Prostate gland (tissue), 2 donors: ENCODE measurements around the gene RNU2-63P. TPM values are rescaled to one million over a fixed set of nuclear protein-coding genes. Genes with fewer than 3 reads are reported as not detected.

ENCODE experiments used
- DNase-seq: peaks from one replicate; pipeline ENCODE4 v3.0.0-alpha.2; 2019; ENCODE audit warnings: low spot score
- H3K27ac ChIP-seq, 2 donors: fragments of 200-600 bp; sonication (generic); 2 replicates each; pipeline ENCODE4 v1.5.1; 2017 to 2019
- H3K27me3 ChIP-seq: fragments of 200-600 bp; sonication (generic); replicated peaks from 2 replicates; pipeline ENCODE4 v1.5.1; 2019; ENCODE audit not compliant: insufficient read depth
- H3K36me3 ChIP-seq, 2 donors: fragments of 200-600 bp; sonication (generic); 1 replicate in 1 of 2; 2 replicates in 1 of 2; pipeline versions ENCODE4 v1.5.1 to v1.8.1; 2017 to 2019
- H3K4me1 ChIP-seq: fragments of 200-600 bp; sonication (generic); replicated peaks from 2 replicates; pipeline ENCODE4 v1.5.1; 2019
- H3K4me3 ChIP-seq, 2 donors: fragments of 200-600 bp; sonication (generic); 2 replicates each; pipeline ENCODE4 v1.5.1; 2017 to 2019
- H3K9me3 ChIP-seq: fragments of 200-600 bp; sonication (generic); 2 replicates; pipeline ENCODE4 v1.5.1; 2017
- POLR2A ChIP-seq: fragments of 450-650 bp; IDR thresholded peaks from one replicate; pipeline ENCODE4 v1.6.1; 2016; ENCODE audit warnings: antibody characterized with exemption, mild to moderate bottlenecking
- POLR2AphosphoS5 ChIP-seq: sonication (generic); formaldehyde crosslinking; IDR thresholded peaks from one replicate; pipeline ENCODE4 v1.6.1; 2017; ENCODE audit warnings: antibody characterized with exemption
- WGBS: methylation state at CpG from one replicate; pipeline ENCODE4 v1.1.5; 2018; 5-methylcytosine and 5-hydroxymethylcytosine counted together
- intact Hi-C: fragments of 100-400 bp; cut with DNase I; formaldehyde crosslinking; loops from one replicate; pipeline ENCODE4 v1.14.2; 2022
- total RNA-seq, 2 donors: library from RNA; depleted of rRNA; stranded (reverse); fragments of >200 nt; gene quantifications; one replicate each; pipeline ENCODE4 v1.1.0, GENCODE V29; 2016
- TF ChIP-seq, protein P1 (sequence below), 4 experiments: fragments of 200-600 bp in 2 of 4; fragments of 450-650 bp in 2 of 4; sonication (generic) in 2 of 4; IDR thresholded peaks; 1 replicate in 3 of 4; 2 replicates in 1 of 4; pipeline ENCODE4 v1.5.1; 2016 to 2019; ENCODE audit warnings: antibody characterized with exemption in 4 of 4, mild to moderate bottlenecking in 2 of 4, moderate library complexity in 2 of 4

Gene RNU2-63P
- total RNA-seq, 2 donors from 2014 or later, result not detected

DNA sequence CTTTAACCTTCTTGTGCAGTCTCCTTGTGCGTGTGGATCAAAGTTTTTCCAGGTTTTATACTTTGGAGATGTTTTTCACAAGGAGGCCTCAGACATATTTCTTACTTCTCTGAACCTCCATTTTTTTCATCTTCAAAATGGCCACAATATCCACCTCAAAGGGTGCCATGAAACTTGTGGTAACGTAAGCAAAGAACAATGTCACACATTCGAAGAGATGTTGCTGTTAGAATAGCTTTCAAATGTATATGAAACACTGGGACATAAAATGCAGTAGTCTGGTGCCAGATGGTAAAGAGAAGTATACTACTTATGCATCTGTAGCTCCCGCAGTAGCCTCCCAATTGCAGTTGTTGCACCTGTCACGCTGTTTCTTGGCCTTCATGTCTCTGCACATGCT lies 41.8 kb upstream of the RNU2-63P start:
- no peak for DNase-seq
- Histone ChIP-seq H3K27ac (no peak overlapping the region), H3K36me3 (no peaks in the 10 kb centered on the region), H3K9me3 (no peaks in the 10 kb centered on the region), H3K4me1 (no peaks in the 10 kb centered on the region), H3K4me3 (no peak overlapping the region), H3K27me3 (no peaks in the 10 kb centered on the region)
- 92% methylated on average over 5 of the region's 5 CpGs for WGBS
- intact Hi-C loops, result loop anchor here (5.0 kb wide), 2 partner anchors 109 to 129 kb away; no protein-coding TSS in a partner anchor
- no peak for TF ChIP-seq POLR2AphosphoS5
- TF ChIP-seq POLR2A, result no peak
- TF ChIP-seq, protein P1, sequence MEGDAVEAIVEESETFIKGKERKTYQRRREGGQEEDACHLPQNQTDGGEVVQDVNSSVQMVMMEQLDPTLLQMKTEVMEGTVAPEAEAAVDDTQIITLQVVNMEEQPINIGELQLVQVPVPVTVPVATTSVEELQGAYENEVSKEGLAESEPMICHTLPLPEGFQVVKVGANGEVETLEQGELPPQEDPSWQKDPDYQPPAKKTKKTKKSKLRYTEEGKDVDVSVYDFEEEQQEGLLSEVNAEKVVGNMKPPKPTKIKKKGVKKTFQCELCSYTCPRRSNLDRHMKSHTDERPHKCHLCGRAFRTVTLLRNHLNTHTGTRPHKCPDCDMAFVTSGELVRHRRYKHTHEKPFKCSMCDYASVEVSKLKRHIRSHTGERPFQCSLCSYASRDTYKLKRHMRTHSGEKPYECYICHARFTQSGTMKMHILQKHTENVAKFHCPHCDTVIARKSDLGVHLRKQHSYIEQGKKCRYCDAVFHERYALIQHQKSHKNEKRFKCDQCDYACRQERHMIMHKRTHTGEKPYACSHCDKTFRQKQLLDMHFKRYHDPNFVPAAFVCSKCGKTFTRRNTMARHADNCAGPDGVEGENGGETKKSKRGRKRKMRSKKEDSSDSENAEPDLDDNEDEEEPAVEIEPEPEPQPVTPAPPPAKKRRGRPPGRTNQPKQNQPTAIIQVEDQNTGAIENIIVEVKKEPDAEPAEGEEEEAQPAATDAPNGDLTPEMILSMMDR (IDR thresholded peaks at IDR 0.05), result no peak

DNA sequence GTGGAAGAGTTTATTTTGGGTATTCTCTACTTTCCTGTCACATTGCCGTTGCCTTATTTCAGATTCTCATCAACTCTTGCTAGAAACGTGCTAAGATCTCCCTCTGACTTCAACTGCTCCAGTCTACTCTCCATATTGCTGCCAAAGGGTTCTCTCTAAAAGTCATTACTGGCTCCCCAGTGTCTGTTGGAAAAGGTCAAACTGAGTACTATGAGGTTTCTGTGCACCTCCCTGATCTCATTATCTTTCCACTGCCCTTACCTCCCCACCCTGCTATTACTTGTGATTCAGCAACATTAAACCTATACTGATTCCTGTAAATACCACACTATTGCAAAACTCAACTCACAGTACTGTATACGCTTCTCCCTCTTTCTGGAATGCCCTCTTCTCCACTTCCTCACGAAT lies 41.1 kb upstream of the RNU2-63P start:
- Histone ChIP-seq H3K4me3 (no peak overlapping the region), H3K27me3 (no peaks in the 10 kb centered on the region), H3K27ac (no peak overlapping the region), H3K4me1 (no peaks in the 10 kb centered on the region), H3K36me3 (no peaks in the 10 kb centered on the region), H3K9me3 (no peaks in the 10 kb centered on the region)
- TF ChIP-seq, protein P1 (IDR thresholded peaks at IDR 0.05), result no peak
- TF ChIP-seq POLR2A, result no peak
- TF ChIP-seq POLR2AphosphoS5, result no peak
- 74% methylated on average over 4 of the region's 4 CpGs for WGBS
- DNase-seq, result no peak
- intact Hi-C loops, result loop anchor here (5.0 kb wide), 2 partner anchors 110 to 130 kb away; no protein-coding TSS in a partner anchor

DNA sequence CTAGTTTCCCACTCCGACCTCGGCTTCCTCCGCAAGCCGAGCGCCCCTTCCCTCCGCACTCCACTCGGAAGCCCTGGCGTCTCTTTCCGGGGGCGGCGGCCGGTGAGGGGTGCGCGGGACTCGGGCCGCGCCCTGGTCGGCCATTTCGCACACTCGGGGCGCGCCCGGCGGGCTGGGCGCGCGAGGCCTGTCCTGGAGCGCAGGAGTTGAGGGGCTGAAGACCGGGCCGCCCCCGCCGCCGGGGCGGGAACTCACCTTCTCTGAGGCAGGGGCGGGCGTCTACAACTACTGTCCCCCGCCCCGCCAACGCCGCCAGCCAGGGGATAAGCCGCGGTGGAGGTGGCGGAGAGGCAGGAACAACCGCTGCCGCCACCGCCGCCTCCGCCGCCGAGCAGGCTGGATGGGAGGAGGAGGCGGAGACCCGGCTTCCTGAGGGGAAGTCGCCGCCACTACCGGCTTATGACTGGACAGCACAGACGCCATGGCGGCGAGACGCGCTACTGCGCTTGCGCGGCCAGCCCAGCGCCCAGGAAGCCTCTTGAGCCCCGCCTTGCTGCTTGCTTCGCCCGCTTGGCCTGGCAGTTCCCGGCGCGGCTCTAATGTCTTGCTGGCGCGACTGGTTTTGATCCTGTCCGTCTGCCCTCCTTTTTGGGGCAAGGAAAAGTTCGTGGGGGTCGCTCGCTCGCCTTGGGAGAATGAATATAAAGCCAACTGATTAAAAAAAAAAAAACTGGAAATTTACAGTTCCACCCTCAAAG lies 39.2 kb upstream of the RNU2-63P start, which contains the start of gene KRCC1:
Gene KRCC1 (minus strand): TSS at position 413 of the 758 bp plus-strand sequence. CDS start 27,220 bp downstream, outside the sequence.
- Histone ChIP-seq H3K4me1 (no peaks in the 10 kb centered on the region), H3K4me3 (peak within 1 kb of the TSS; percentile 77 to 96), H3K27ac (peak within 1 kb of the TSS; percentile 93 to 97), H3K27me3 (no peaks in the 10 kb centered on the region), H3K9me3 (no peaks in the 10 kb centered on the region), H3K36me3 (no peaks in the 10 kb centered on the region)
- DNase-seq, result peak; percentile 94
- TF ChIP-seq, protein P1 (IDR thresholded peaks at IDR 0.05), result peak in 2 of 4 experiments; percentile 48 to 55
- peak; percentile 97 for TF ChIP-seq POLR2A
- peak; percentile 91 for TF ChIP-seq POLR2AphosphoS5
- intact Hi-C loops, result loop anchor here (5.0 kb wide), 2 partner anchors 112 to 132 kb away; no protein-coding TSS in a partner anchor
- WGBS, result under 1% methylated on average over 67 of the region's 77 CpGs

DNA sequence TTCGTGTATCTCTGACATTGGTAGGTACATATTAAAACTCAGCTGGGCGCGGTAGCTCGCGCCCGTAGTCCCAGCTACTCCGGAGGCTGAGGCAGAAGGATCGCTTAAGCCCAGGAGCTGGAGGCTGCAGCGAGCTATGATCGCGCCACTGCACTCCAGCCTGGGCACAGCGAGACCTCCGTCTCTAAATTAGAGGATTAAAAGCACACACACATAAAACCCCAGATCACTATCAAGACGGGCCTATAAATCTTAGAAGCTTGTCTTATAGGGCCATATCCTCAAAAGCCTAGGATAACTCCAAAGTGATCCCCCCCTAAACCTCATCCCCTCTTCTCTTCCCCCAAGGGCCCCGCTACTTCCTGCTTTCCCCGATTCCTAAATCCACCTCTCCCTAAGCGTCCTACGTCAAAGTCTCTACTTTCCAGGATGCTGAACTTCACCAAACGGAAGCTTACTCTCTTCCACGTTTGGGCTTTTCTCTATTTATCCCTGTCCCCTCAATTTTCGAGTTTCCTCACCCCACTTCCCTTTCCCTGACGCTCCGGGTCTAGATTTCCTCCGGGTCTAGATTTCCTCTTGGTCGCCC lies 38.5 kb upstream of the RNU2-63P start:
- H3K27ac ChIP-seq, result peak overlapping the region; percentile 93 to 97
- peak overlapping the region; percentile 77 to 96 for H3K4me3 ChIP-seq
- intact Hi-C loops, result loop anchor here (5.0 kb wide), 2 partner anchors 112 to 132 kb away; no protein-coding TSS in a partner anchor
- no peaks in the 10 kb centered on the region for H3K9me3 ChIP-seq
- no peaks in the 10 kb centered on the region for H3K36me3 ChIP-seq
- no peaks in the 10 kb centered on the region for H3K4me1 ChIP-seq
- no peak for DNase-seq
- TF ChIP-seq, protein P1 (IDR thresholded peaks at IDR 0.05), result no peak
- TF ChIP-seq POLR2AphosphoS5 (no peak), POLR2A (no peak)
- H3K27me3 ChIP-seq, result no peaks in the 10 kb centered on the region
- 23% methylated on average over 25 of the region's 25 CpGs for WGBS
